Kidney (tissue), 14 donors: ENCODE data around the gene SLC38A8. TPM values are rescaled to one million over a fixed set of nuclear protein-coding genes. Genes with fewer than 3 reads are reported as not detected.

Experiments used
- DNase-seq, 5 donors: peaks; one replicate each; pipeline ENCODE4 v3.0.0-alpha.2; 2013 to 2020
- FAIRE-seq: peaks from 2 replicates; lab custom pipeline; 2012; peaks lifted over from hg19 to GRCh38; lab: Jason Lieb, UNC
- H3K27ac ChIP-seq, 2 donors: one replicate each; pipeline ENCODE4 v1.7.0; 2013; ENCODE audit warnings: low read depth in 2 of 2, low read length in 2 of 2, inconsistent platforms in 1 of 2
- H3K27me3 ChIP-seq: one replicate; pipeline ENCODE4 v1.7.1; 2013; ENCODE audit warnings: low read length, inconsistent platforms; ENCODE audit not compliant: control insufficient read depth, insufficient read depth
- H3K36me3 ChIP-seq, 3 donors: one replicate each; pipeline versions ENCODE4 v1.7.0 to v1.7.1; 2013; ENCODE audit warnings: low read length in 3 of 3, control low read depth in 1 of 3, inconsistent platforms in 1 of 3; ENCODE audit not compliant: insufficient read depth in 3 of 3, control insufficient read depth in 2 of 3
- H3K4me1 ChIP-seq, 3 donors: one replicate each; pipeline versions ENCODE4 v1.7.0 to v1.7.1; 2013; ENCODE audit warnings: low read length in 3 of 3, inconsistent platforms in 1 of 3, low read depth in 1 of 3; ENCODE audit not compliant: control insufficient read depth in 2 of 3, insufficient read depth in 2 of 3
- H3K4me3 ChIP-seq, 3 donors: one replicate each; pipeline versions ENCODE4 v1.7.0 to v1.8.1; 2013; ENCODE audit warnings: low read length in 3 of 3, control low read depth in 1 of 3, inconsistent platforms in 1 of 3
- H3K9ac ChIP-seq, 3 donors: one replicate each; pipeline versions ENCODE4 v1.7.0 to v1.7.1; 2013; ENCODE audit warnings: low read length in 3 of 3, control low read depth in 1 of 3, inconsistent platforms in 1 of 3
- H3K9me3 ChIP-seq, 3 donors: one replicate each; pipeline versions ENCODE4 v1.7.0 to v1.7.1; 2013; ENCODE audit warnings: low read length in 3 of 3, control low read depth in 1 of 3, inconsistent platforms in 1 of 3; ENCODE audit not compliant: control insufficient read depth in 2 of 3, insufficient read depth in 1 of 3
- intact Hi-C: fragments of 100-400 bp; cut with DNase I; formaldehyde crosslinking; loops from one replicate; pipeline ENCODE4 v1.11.1; 2022
- polyA plus RNA-seq: library from polyadenylated mRNA; stranded (reverse); fragments of 350-450 nt; fragmentation: Illumina TruSeq; extraction: RNeasy Lipid Tissue Mini Kit (QIAGEN cat#74804); gene quantifications from one replicate; pipeline ENCODE4 v1.2.3, GENCODE V29; 2014; ENCODE audit warnings: low read depth, low replicate concordance; ENCODE audit not compliant: insufficient read depth
- total RNA-seq: library from RNA; stranded (reverse); fragmentation: NEBNext Ultra II Directional; extraction: Animal tissue kit (Norgen Biotek cat#: 25700); gene quantifications from one replicate; pipeline ENCODE4 v1.2.1, GENCODE V29; 2021
- TF ChIP-seq, protein P1 (sequence below): IDR thresholded peaks from 3 replicates; pipeline ENCODE4 v1.5.1; 2012; ENCODE audit warnings: mild to moderate bottlenecking, moderate library complexity, borderline replicate concordance; ENCODE audit not compliant: insufficient read depth; ENCODE audit errors: extremely low read depth
- donor health status: control.
- donor health status: control.
- donor health status: control.
- donor health status: control.
- donor health status: control.
- donor health status: DM: yes; HTN: yes; CAD: no.
- donor health status: Normal renal cell carcinoma (clear cell type).

SLC38A8 gene
- total and polyA plus RNA-seq, 2 donors from 2014 or later: 0.30 TPM; not detected in 1

- FAIRE-seq (no peak), DNase-seq (no peak)
- Histone ChIP-seq H3K27me3 (no peaks in the 10 kb centered on the region), H3K9ac (no peak overlapping the region), H3K4me3 (no peak overlapping the region), H3K36me3 (no peaks in the 10 kb centered on the region), H3K27ac (no peak overlapping the region), H3K9me3 (peaks cover 0 to 3% (median 0%) of the 10 kb centered on the region in 3 donors), H3K4me1 (no peaks in the 10 kb centered on the region)
- intact Hi-C loops: no loop called here
- TF ChIP-seq, protein P1, sequence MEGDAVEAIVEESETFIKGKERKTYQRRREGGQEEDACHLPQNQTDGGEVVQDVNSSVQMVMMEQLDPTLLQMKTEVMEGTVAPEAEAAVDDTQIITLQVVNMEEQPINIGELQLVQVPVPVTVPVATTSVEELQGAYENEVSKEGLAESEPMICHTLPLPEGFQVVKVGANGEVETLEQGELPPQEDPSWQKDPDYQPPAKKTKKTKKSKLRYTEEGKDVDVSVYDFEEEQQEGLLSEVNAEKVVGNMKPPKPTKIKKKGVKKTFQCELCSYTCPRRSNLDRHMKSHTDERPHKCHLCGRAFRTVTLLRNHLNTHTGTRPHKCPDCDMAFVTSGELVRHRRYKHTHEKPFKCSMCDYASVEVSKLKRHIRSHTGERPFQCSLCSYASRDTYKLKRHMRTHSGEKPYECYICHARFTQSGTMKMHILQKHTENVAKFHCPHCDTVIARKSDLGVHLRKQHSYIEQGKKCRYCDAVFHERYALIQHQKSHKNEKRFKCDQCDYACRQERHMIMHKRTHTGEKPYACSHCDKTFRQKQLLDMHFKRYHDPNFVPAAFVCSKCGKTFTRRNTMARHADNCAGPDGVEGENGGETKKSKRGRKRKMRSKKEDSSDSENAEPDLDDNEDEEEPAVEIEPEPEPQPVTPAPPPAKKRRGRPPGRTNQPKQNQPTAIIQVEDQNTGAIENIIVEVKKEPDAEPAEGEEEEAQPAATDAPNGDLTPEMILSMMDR: no peak
These were observed 59.1 kb downstream of the SLC38A8 start for GRCh38 chr16:83983491-83983890.

DNA sequence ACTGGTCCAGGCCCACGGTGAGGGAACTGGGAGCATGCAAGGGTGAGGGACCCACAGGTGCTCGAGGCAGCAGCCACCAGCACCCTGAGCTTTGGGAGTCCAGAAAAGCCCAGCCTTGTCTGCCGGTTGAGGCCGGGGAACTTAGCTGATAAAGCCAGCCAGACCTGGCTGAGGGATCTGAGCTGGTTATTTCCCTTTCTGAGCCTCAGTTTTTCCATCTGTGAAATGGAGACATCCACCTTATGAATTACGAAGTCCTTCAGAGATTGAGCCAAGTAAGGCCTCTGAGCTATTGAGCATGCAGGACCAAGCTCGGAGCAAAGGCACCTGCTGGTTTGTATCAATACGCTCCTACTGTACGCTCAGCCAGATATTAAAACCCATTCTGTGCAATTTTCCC is 60.8 kb downstream of the SLC38A8 start:
- DNase-seq (no peak), FAIRE-seq (no peak)
- Histone ChIP-seq H3K9ac (no peak overlapping the region), H3K9me3 (peaks cover 0 to 8% (median 2%) of the 10 kb centered on the region in 3 donors), H3K36me3 (no peaks in the 10 kb centered on the region), H3K4me3 (no peak overlapping the region), H3K27me3 (no peaks in the 10 kb centered on the region), H3K27ac (no peak overlapping the region), H3K4me1 (no peaks in the 10 kb centered on the region)
- intact Hi-C loops: no loop called here
- TF ChIP-seq, protein P1: no peak

GRCh38 chr16:83980794-83981193 is 61.8 kb downstream of the SLC38A8 start:
- no peak for FAIRE-seq
- Histone ChIP-seq H3K9me3 (peaks cover 0 to 8% (median 2%) of the 10 kb centered on the region in 3 donors), H3K36me3 (no peaks in the 10 kb centered on the region), H3K27ac (no peak overlapping the region), H3K4me1 (no peaks in the 10 kb centered on the region), H3K4me3 (no peak overlapping the region), H3K27me3 (no peaks in the 10 kb centered on the region), H3K9ac (no peak overlapping the region)
- DNase-seq: no peak
- TF ChIP-seq, protein P1: no peak
- intact Hi-C loops: no loop called here

DNA sequence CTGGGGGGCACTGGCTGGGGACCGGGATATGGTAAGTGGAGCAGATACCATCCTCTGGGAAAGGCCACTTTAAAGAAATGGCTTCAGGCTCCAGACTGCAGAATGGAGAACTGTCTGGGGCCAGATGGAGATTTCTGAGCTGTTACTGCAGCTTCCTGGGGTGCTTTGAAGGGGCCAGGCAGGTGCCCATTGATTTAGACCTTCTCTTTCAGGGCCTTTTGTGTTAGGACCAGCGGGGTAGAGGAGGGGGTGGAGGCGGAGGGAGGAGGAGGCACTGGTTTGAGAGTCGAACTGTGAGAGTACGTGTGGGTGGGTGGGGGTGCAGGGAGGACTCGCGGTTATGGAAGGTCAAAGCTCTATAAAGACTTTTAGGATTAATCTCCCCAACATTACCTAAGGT is 63.2 kb downstream of the SLC38A8 start:
- intact Hi-C loops: no loop called here
- TF ChIP-seq, protein P1: no peak
- Histone ChIP-seq H3K27ac (no peak overlapping the region), H3K9me3 (peaks cover 0 to 8% (median 2%) of the 10 kb centered on the region in 3 donors), H3K4me1 (no peaks in the 10 kb centered on the region), H3K9ac (no peak overlapping the region), H3K27me3 (no peaks in the 10 kb centered on the region), H3K4me3 (no peak overlapping the region), H3K36me3 (no peaks in the 10 kb centered on the region)
- DNase-seq: no peak
- no peak for FAIRE-seq
